ENCODE measurements around the gene COL6A5.

Gene COL6A5

GRCh38 chr3:130528120-130528519 lies 182.6 kb downstream of the COL6A5 start:
- Histone ChIP-seq H3K27me3 (ENCODE audit: insufficient read depth, insufficient read length) (no peaks in the 10 kb centered on the region), H3K4me3 (ENCODE audit: insufficient read length, low read depth) (no peak overlapping the region), H3K9me3 (ENCODE audit: insufficient read depth, low read length) (no peaks in the 10 kb centered on the region), H3K4me1 (ENCODE audit: insufficient read depth, insufficient read length) (no peaks in the 10 kb centered on the region), H3K9ac (ENCODE audit: insufficient read length, low read depth) (no peak overlapping the region), H3K36me3 (ENCODE audit: insufficient read depth, insufficient read length, low read length) (no peaks in the 10 kb centered on the region)
- no peak for DNase-seq (ENCODE audit: low read depth, low spot score)
- TF ChIP-seq ZNF274 (IDR thresholded peaks at IDR 0.05; ENCODE audit: low read depth, low read length) (no peak), YY1 (IDR thresholded peaks at IDR 0.05; ENCODE audit: insufficient read depth, insufficient read length) (no peak), SUZ12 (IDR thresholded peaks at IDR 0.05; ENCODE audit: extremely low read depth, insufficient read depth, insufficient read length) (no peak)

- H3K36me3 ChIP-seq (ENCODE audit: insufficient read depth, insufficient read length, low read length), result no peaks in the 10 kb centered on the region
- no peaks in the 10 kb centered on the region for H3K4me1 ChIP-seq (ENCODE audit: insufficient read depth, insufficient read length)
- DNase-seq (ENCODE audit: low read depth, low spot score), result no peak
- H3K27me3 ChIP-seq (ENCODE audit: insufficient read depth, insufficient read length), result no peaks in the 10 kb centered on the region
- no peak for TF ChIP-seq YY1 (IDR thresholded peaks at IDR 0.05; ENCODE audit: insufficient read depth, insufficient read length)
- no peak for TF ChIP-seq ZNF274 (IDR thresholded peaks at IDR 0.05; ENCODE audit: low read depth, low read length)
- no peak for TF ChIP-seq SUZ12 (IDR thresholded peaks at IDR 0.05; ENCODE audit: extremely low read depth, insufficient read depth, insufficient read length)
- H3K9me3 ChIP-seq (ENCODE audit: insufficient read depth, low read length), result no peaks in the 10 kb centered on the region
- no peak overlapping the region for H3K4me3 ChIP-seq (ENCODE audit: insufficient read length, low read depth)
- H3K9ac ChIP-seq (ENCODE audit: insufficient read length, low read depth), result no peak overlapping the region
These were observed 184.2 kb downstream of the COL6A5 start for GRCh38 chr3:130529486-130530215.

GRCh38 chr3:130533247-130533646 lies 187.8 kb downstream of the COL6A5 start:
- Histone ChIP-seq H3K36me3 (ENCODE audit: insufficient read depth, insufficient read length, low read length) (no peaks in the 10 kb centered on the region), H3K27me3 (ENCODE audit: insufficient read depth, insufficient read length) (no peaks in the 10 kb centered on the region), H3K4me3 (ENCODE audit: insufficient read length, low read depth) (no peak overlapping the region), H3K9ac (ENCODE audit: insufficient read length, low read depth) (no peak overlapping the region), H3K9me3 (ENCODE audit: insufficient read depth, low read length) (no peaks in the 10 kb centered on the region), H3K4me1 (ENCODE audit: insufficient read depth, insufficient read length) (no peaks in the 10 kb centered on the region)
- no peak for TF ChIP-seq SUZ12 (IDR thresholded peaks at IDR 0.05; ENCODE audit: extremely low read depth, insufficient read depth, insufficient read length)
- TF ChIP-seq YY1 (IDR thresholded peaks at IDR 0.05; ENCODE audit: insufficient read depth, insufficient read length), result no peak
- TF ChIP-seq ZNF274 (IDR thresholded peaks at IDR 0.05; ENCODE audit: low read depth, low read length), result no peak
- DNase-seq (ENCODE audit: low read depth, low spot score), result no peak

Data from NT2/D1 (cell line).